Fibroblast of skin of left quadriceps (primary cell): ENCODE results near the gene TARS3.

ENCODE experiments used
- DNase-seq, 2 experiments: peaks; one replicate each; pipeline ENCODE4 v3.0.0-alpha.2; 2013; ENCODE audit warnings: low read depth in 2 of 2

TARS3 gene

GRCh38 chr15:101604124-101604874 lies 120.0 kb downstream of the TARS3 start:
- no peak for DNase-seq
